GM12878 (cell line): ENCODE results near the gene KLHDC8A. TPM values are rescaled to one million over a fixed set of nuclear protein-coding genes. Genes with fewer than 3 reads are reported as not detected.

Experiments
- BMI1 ChIP-seq: fragments of 450-650 bp; IDR thresholded peaks from 2 replicates; pipeline ENCODE4 v1.6.1; 2016; ENCODE audit warnings: mild to moderate bottlenecking, moderate library complexity, borderline replicate concordance
- CEBPB ChIP-seq, 2 experiments: fragments of 150-350 bp in 1 of 2; IDR thresholded peaks; 2 replicates each; pipeline ENCODE4 v1.6.1; 2012 to 2014; ENCODE audit warnings: low read depth in 2 of 2, low read length in 2 of 2, borderline replicate concordance in 1 of 2, inconsistent platforms in 1 of 2
- CHD1 ChIP-seq: IDR thresholded peaks from 2 replicates; pipeline ENCODE4 v1.6.1; 2012; ENCODE audit warnings: low read depth, low read length, improper control_type of control experiment
- CTCF ChIP-seq, 3 experiments: IDR thresholded peaks in 2 of 3; conservative IDR thresholded peaks in 1 of 3; 2 replicates each; pipeline ENCODE4 v1.5.1; 2011; ENCODE audit warnings: low read depth in 3 of 3, low read length in 3 of 3, mild to moderate bottlenecking in 3 of 3, control low read depth in 2 of 3, moderate library complexity in 2 of 3, inconsistent platforms in 1 of 3, mixed read lengths in 1 of 3; ENCODE audit not compliant: control insufficient read depth in 2 of 3, insufficient read depth in 1 of 3; ENCODE audit errors: extremely low read depth in 1 of 3
- CUX1 ChIP-seq: IDR thresholded peaks from 2 replicates; pipeline ENCODE4 v1.6.1; 2012; ENCODE audit warnings: improper control_type of control experiment, low read depth, low read length; ENCODE audit not compliant: insufficient replicate concordance
- EED ChIP-seq: sonication (generic); IDR thresholded peaks from 2 replicates; pipeline ENCODE4 v1.6.1; 2016; ENCODE audit warnings: antibody characterized with exemption, low read depth
- EZH2 ChIP-seq: IDR thresholded peaks from 2 replicates; pipeline ENCODE4 v1.6.1; 2012; ENCODE audit warnings: low read depth, mild to moderate bottlenecking, control low read depth, inconsistent platforms, low read length, borderline replicate concordance; ENCODE audit not compliant: control insufficient read depth
- HDAC2 ChIP-seq: fragments of 200-600 bp; sonication (generic); IDR thresholded peaks from 2 replicates; pipeline ENCODE4 v1.6.1; 2017
- HSF1 ChIP-seq: fragments of 150-350 bp; IDR thresholded peaks from 2 replicates; pipeline ENCODE4 v1.6.1; 2014; ENCODE audit warnings: mild to moderate bottlenecking, low read depth, low read length
- IRF4 ChIP-seq: IDR thresholded peaks from 2 replicates; pipeline ENCODE4 v1.6.1; 2011; ENCODE audit warnings: low read depth, low read length
- MYB ChIP-seq: fragments of 150-350 bp; IDR thresholded peaks from 2 replicates; pipeline ENCODE4 v1.6.1; 2014; ENCODE audit warnings: mild to moderate bottlenecking, low read depth, low read length, borderline replicate concordance
- NFXL1 ChIP-seq: fragments of 450-650 bp; IDR thresholded peaks from 2 replicates; pipeline ENCODE4 v1.6.1; 2017; ENCODE audit warnings: antibody characterized with exemption, mild to moderate bottlenecking, borderline replicate concordance
- NFYB ChIP-seq: IDR thresholded peaks from 2 replicates; pipeline ENCODE4 v1.6.1; 2011; ENCODE audit warnings: low read depth, mild to moderate bottlenecking, low read length, improper control_type of control experiment, moderate library complexity; ENCODE audit not compliant: insufficient read depth
- POU2F2 ChIP-seq: IDR thresholded peaks from 3 replicates; pipeline ENCODE4 v1.6.1; 2011; ENCODE audit warnings: low read depth, mild to moderate bottlenecking, low read length, borderline replicate concordance
- RCOR1 ChIP-seq: conservative IDR thresholded peaks from 2 replicates; pipeline ENCODE4 v1.6.1; 2012; ENCODE audit warnings: low read depth, low read length, improper control_type of control experiment
- RUNX3 ChIP-seq: IDR thresholded peaks from 2 replicates; pipeline ENCODE4 v1.6.1; 2012; ENCODE audit warnings: low read length, inconsistent platforms
- TBL1XR1 ChIP-seq: IDR thresholded peaks from 2 replicates; pipeline ENCODE4 v1.6.1; 2012; ENCODE audit warnings: low read depth, low read length, improper control_type of control experiment
- WRNIP1 ChIP-seq: IDR thresholded peaks from 2 replicates; pipeline ENCODE4 v1.6.1; 2011; ENCODE audit warnings: low read depth, low read length, improper control_type of control experiment, borderline replicate concordance
- ZNF24 ChIP-seq: fragments of 450-650 bp; IDR thresholded peaks from 2 replicates; pipeline ENCODE4 v1.6.1; 2017; ENCODE audit warnings: antibody characterized with exemption, mild to moderate bottlenecking
- polyA plus RNA-seq, 11 experiments: library from polyadenylated mRNA; depleted of rRNA in 4 of 11; unstranded in 6 of 11; stranded (reverse) in 5 of 11; fragments of >200 nt; fragmentation: Nextera tagmentation in 4 of 11; fragmentation: Illumina TruSeq in 1 of 11; extraction: Ambion mirVana in 4 of 11; extraction: Trizol in 1 of 11; gene quantifications; 1 replicate in 1 of 11; 2 replicates in 10 of 11; pipeline versions ENCODE4 v1.2.1 to v1.2.3, GENCODE V29; 2011 to 2016; ENCODE audit warnings: inconsistent platforms in 2 of 11, missing spikeins in 2 of 11, low read depth in 1 of 11
- total RNA-seq, 4 experiments: library from RNA; depleted of rRNA in 3 of 4; stranded (reverse); fragments of >200 nt in 3 of 4; fragmentation: Illumina TruSeq in 1 of 4; extraction: Trizol in 1 of 4; gene quantifications; 2 replicates each; pipeline versions ENCODE4 v1.2.1 to v1.2.3, GENCODE V29; 2013 to 2021

The KLHDC8A gene
- total and polyA plus RNA-seq, 10 of the 15 experiments (the other 5 are each of a cell fraction or from before 2014, with no cell fraction given): not detected

- TF ChIP-seq CUX1 (no peak), TBL1XR1 (no peak), RUNX3 (peak; percentile 82), HDAC2 (no peak), IRF4 (no peak), RCOR1 (no peak), EED (peak; percentile 66), EZH2 (no peak), HSF1 (no peak), ZNF24 (peak; percentile 94), CHD1 (no peak), CEBPB (IDR thresholded peaks at IDR 0.05; ENCODE audit: borderline replicate concordance in 1 of 2, low read depth in 2 of 2, low read length in 2 of 2) (no peak), BMI1 (no peak), WRNIP1 (no peak), MYB (no peak), CTCF (IDR thresholded peaks at IDR 0.05 in 2 of 3, conservative IDR thresholded peaks at IDR 0.05 in 1 of 3; ENCODE audit: control insufficient read depth in 2 of 3, extremely low read depth in 1 of 3, insufficient read depth in 1 of 3, low read depth in 3 of 3, low read length in 3 of 3) (peak; percentile 72 to 86 (median 80); a peak in 5 of 6 replicates), NFYB (no peak), NFXL1 (no peak), POU2F2 (peak; percentile 52; the same call in 1 of the 3 replicates)
Measured at GRCh38 chr1:205325334-205325884, 31.3 kb downstream of the KLHDC8A start (continued).
